Ishikawa (cell line): Measurements from ENCODE around the gene ARHGEF28.

Source experiments
- CEBPB ChIP-seq: IDR thresholded peaks from 2 replicates; pipeline ENCODE4 v1.6.1; 2012
- CREB1 ChIP-seq: IDR thresholded peaks from 2 replicates; pipeline ENCODE4 v1.6.1; 2012; ENCODE audit warnings: low read depth
- EGR1 ChIP-seq: IDR thresholded peaks from 2 replicates; pipeline ENCODE4 v1.6.1; 2012
- EP300 ChIP-seq: IDR thresholded peaks from 2 replicates; pipeline ENCODE4 v1.6.1; 2012; ENCODE audit warnings: borderline replicate concordance
- FOXM1 ChIP-seq: IDR thresholded peaks from 2 replicates; pipeline ENCODE4 v1.6.1; 2012; ENCODE audit warnings: low read depth, borderline replicate concordance
- MAX ChIP-seq: IDR thresholded peaks from 2 replicates; pipeline ENCODE4 v1.6.1; 2012
- NFIC ChIP-seq: IDR thresholded peaks from 2 replicates; pipeline ENCODE4 v1.6.1; 2012
- RAD21 ChIP-seq: IDR thresholded peaks from 2 replicates; pipeline ENCODE4 v1.6.1; 2012; ENCODE audit warnings: low read depth
- REST ChIP-seq: IDR thresholded peaks from 2 replicates; pipeline ENCODE4 v1.6.1; 2012; ENCODE audit warnings: low read depth, mild to moderate bottlenecking
- TAF1 ChIP-seq: IDR thresholded peaks from 2 replicates; pipeline ENCODE4 v1.6.1; 2012; ENCODE audit warnings: low read depth, mild to moderate bottlenecking
- TCF12 ChIP-seq: IDR thresholded peaks from 2 replicates; pipeline ENCODE4 v1.6.1; 2012; ENCODE audit warnings: low read depth
- TEAD4 ChIP-seq: IDR thresholded peaks from 2 replicates; pipeline ENCODE4 v1.6.1; 2012
- USF1 ChIP-seq: IDR thresholded peaks from 2 replicates; pipeline ENCODE4 v1.6.1; 2012
- YY1 ChIP-seq: IDR thresholded peaks from 2 replicates; pipeline ENCODE4 v1.6.1; 2012; ENCODE audit warnings: low read depth
- ZBTB7A ChIP-seq: IDR thresholded peaks from 2 replicates; pipeline ENCODE4 v1.6.1; 2012; ENCODE audit warnings: low read depth

ARHGEF28 gene

GRCh38 chr5:73692166-73692640 is 66.2 kb downstream of the ARHGEF28 start:
- 0 out of 2 replicates have a peak, but pooled peaks have one; percentile 26 for TF ChIP-seq TCF12
- no peak for TF ChIP-seq USF1
- no peak for TF ChIP-seq REST
- TF ChIP-seq TAF1, result no peak
- TF ChIP-seq TEAD4, result peak; percentile 49; the same call in 1 of the 2 replicates
- no peak for TF ChIP-seq CEBPB
- peak; percentile 19; the same call in 1 of the 2 replicates for TF ChIP-seq EP300

GRCh38 chr5:73692981-73693380 is 67.0 kb downstream of the ARHGEF28 start:
- TF ChIP-seq TEAD4 (no peak), CREB1 (no peak), REST (no peak), CEBPB (no peak), MAX (no peak), YY1 (no peak), TAF1 (no peak), EP300 (no peak)

- no peak for TF ChIP-seq REST
- no peak for TF ChIP-seq MAX
- TF ChIP-seq RAD21, result 0 out of 2 replicates have a peak, but pooled peaks have one; percentile 14
- no peak for TF ChIP-seq CREB1
These were observed 67.6 kb downstream of the ARHGEF28 start for GRCh38 chr5:73693573-73694061.

- TF ChIP-seq RAD21, result no peak
- TF ChIP-seq CEBPB, result no peak
- no peak for TF ChIP-seq USF1
These were observed 68.1 kb downstream of the ARHGEF28 start for GRCh38 chr5:73694089-73694488.

- TF ChIP-seq NFIC (no peak), REST (no peak), YY1 (no peak), USF1 (no peak), EGR1 (no peak), RAD21 (no peak), CEBPB (no peak), TEAD4 (no peak), EP300 (no peak), FOXM1 (no peak), TCF12 (no peak), TAF1 (no peak), ZBTB7A (no peak)
These were observed 72.0 kb downstream of the ARHGEF28 start for GRCh38 chr5:73698011-73698410.
